Liver (tissue), 9 donors: Measurements from ENCODE around the gene PPP3CA. TPM values are rescaled to one million over a fixed set of nuclear protein-coding genes. Genes with fewer than 3 reads are reported as not detected.

Experiments used
- DNase-seq: peaks from one replicate; pipeline ENCODE4 v3.0.0-alpha.2; 2017; ENCODE audit warnings: low spot score
- H3K27ac ChIP-seq, 2 donors: one replicate each; pipeline ENCODE4 v1.7.0; 2013; ENCODE audit warnings: inconsistent platforms in 2 of 2, low read length in 2 of 2, control low read depth in 1 of 2, low read depth in 1 of 2, mild to moderate bottlenecking in 1 of 2
- H3K27me3 ChIP-seq, 4 donors: one replicate each; pipeline versions ENCODE4 v1.6.1 to v1.7.0; 2013; ENCODE audit warnings: low read length in 3 of 4, inconsistent platforms in 1 of 4, mild to moderate bottlenecking in 1 of 4, moderate library complexity in 1 of 4; ENCODE audit not compliant: control insufficient read depth in 4 of 4, insufficient read depth in 4 of 4
- H3K36me3 ChIP-seq, 4 donors: one replicate each; pipeline versions ENCODE4 v1.6.1 to v1.7.0; 2013; ENCODE audit warnings: low read length in 3 of 4, mild to moderate bottlenecking in 3 of 4, low read depth in 1 of 4, moderate library complexity in 1 of 4; ENCODE audit not compliant: control insufficient read depth in 4 of 4, insufficient read depth in 3 of 4
- H3K4me1 ChIP-seq, 4 donors: one replicate each; pipeline versions ENCODE4 v1.6.1 to v1.7.0; 2013; ENCODE audit warnings: low read length in 3 of 4, mild to moderate bottlenecking in 3 of 4, moderate library complexity in 1 of 4; ENCODE audit not compliant: control insufficient read depth in 4 of 4, insufficient read depth in 4 of 4
- H3K4me3 ChIP-seq, 3 donors: one replicate each; pipeline versions ENCODE4 v1.6.1 to v1.7.0; 2013; ENCODE audit warnings: low read length in 3 of 3, control low read depth in 1 of 3, low read depth in 1 of 3, mild to moderate bottlenecking in 1 of 3
- H3K9ac ChIP-seq, 2 donors: one replicate each; pipeline ENCODE4 v1.7.0; 2013; ENCODE audit warnings: low read length in 2 of 2, mild to moderate bottlenecking in 2 of 2, moderate library complexity in 2 of 2, control low read depth in 1 of 2, low read depth in 1 of 2
- H3K9me3 ChIP-seq, 4 donors: one replicate each; pipeline versions ENCODE4 v1.6.1 to v1.7.0; 2013; ENCODE audit warnings: low read length in 3 of 4; ENCODE audit not compliant: control insufficient read depth in 4 of 4
- EGR1 ChIP-seq, 2 donors: IDR thresholded peaks; 2 replicates each; pipeline ENCODE4 v1.6.1; 2016 to 2018; ENCODE audit warnings: antibody characterized with exemption in 2 of 2, low read depth in 2 of 2
- FOXA1 ChIP-seq: IDR thresholded peaks from 2 replicates; pipeline ENCODE4 v1.6.1; 2016; ENCODE audit warnings: antibody characterized with exemption
- FOXA2 ChIP-seq: IDR thresholded peaks from 2 replicates; pipeline ENCODE4 v1.6.1; 2016; ENCODE audit warnings: antibody characterized with exemption
- GABPA ChIP-seq, 2 donors: IDR thresholded peaks in 1 of 2; conservative IDR thresholded peaks in 1 of 2; 2 replicates each; pipeline ENCODE4 v1.6.1; 2016; ENCODE audit warnings: antibody characterized with exemption in 2 of 2, mild to moderate bottlenecking in 1 of 2, moderate library complexity in 1 of 2
- HNF4A ChIP-seq, 2 donors: conservative IDR thresholded peaks; 2 replicates each; pipeline ENCODE4 v1.6.1; 2016; ENCODE audit warnings: antibody characterized with exemption in 2 of 2, mild to moderate bottlenecking in 2 of 2
- JUND ChIP-seq, 2 donors: IDR thresholded peaks; 2 replicates each; pipeline ENCODE4 v1.6.1; 2016; ENCODE audit warnings: antibody characterized with exemption in 2 of 2
- NR2F2 ChIP-seq: IDR thresholded peaks from 2 replicates; pipeline ENCODE4 v1.6.1; 2016; ENCODE audit warnings: antibody characterized with exemption
- RAD21 ChIP-seq, 2 donors: IDR thresholded peaks; 2 replicates each; pipeline ENCODE4 v1.6.1; 2016; ENCODE audit warnings: antibody characterized with exemption in 2 of 2, mild to moderate bottlenecking in 2 of 2
- RXRA ChIP-seq, 2 donors: IDR thresholded peaks; 2 replicates each; pipeline ENCODE4 v1.6.1; 2017 to 2018; ENCODE audit warnings: antibody characterized with exemption in 2 of 2, mild to moderate bottlenecking in 1 of 2
- SP1 ChIP-seq: IDR thresholded peaks from 2 replicates; pipeline ENCODE4 v1.6.1; 2018; ENCODE audit warnings: antibody characterized with exemption, mild to moderate bottlenecking
- TAF1 ChIP-seq: conservative IDR thresholded peaks from 2 replicates; pipeline ENCODE4 v1.6.1; 2016; ENCODE audit warnings: antibody characterized with exemption, mild to moderate bottlenecking
- YY1 ChIP-seq: IDR thresholded peaks from 2 replicates; pipeline ENCODE4 v1.6.1; 2016; ENCODE audit warnings: antibody characterized with exemption, mild to moderate bottlenecking
- WGBS: extraction: QIAGEN DNeasy Blood & Tissue Kit; methylation state at CpG from one replicate; pipeline ENCODE4 v1.1.7; 2013; 5-methylcytosine and 5-hydroxymethylcytosine counted together
- polyA plus RNA-seq, 2 donors: library from polyadenylated mRNA; stranded (reverse) in 1 of 2; unstranded in 1 of 2; fragments of 200-250 nt in 1 of 2; fragments of >200 nt in 1 of 2; fragmentation: Nextera tagmentation in 1 of 2; extraction: Ambion mirVana in 1 of 2; gene quantifications; one replicate each; pipeline versions ENCODE4 v1.2.1 to v1.2.3, GENCODE V29; 2013 to 2015
- total RNA-seq, 2 donors: library from RNA; depleted of rRNA; stranded (reverse); fragments of >200 nt; gene quantifications; one replicate each; pipeline ENCODE4 v1.2.3, GENCODE V29; 2014
- TF ChIP-seq, protein P1 (sequence below): IDR thresholded peaks from 2 replicates; pipeline ENCODE4 v1.6.1; 2016; ENCODE audit warnings: antibody characterized with exemption
- TF ChIP-seq, protein P2 (sequence below): fragments of 150-350 bp; IDR thresholded peaks from 2 replicates; pipeline ENCODE4 v1.5.1; 2017; ENCODE audit warnings: improper control_type of control experiment, low read depth, low read length; ENCODE audit not compliant: missing input control
- TF ChIP-seq, protein P3 (sequence below): IDR thresholded peaks from 2 replicates; pipeline ENCODE4 v1.6.1; 2016; ENCODE audit warnings: antibody characterized with exemption, mild to moderate bottlenecking
- TF ChIP-seq, protein P4 (sequence below): IDR thresholded peaks from 2 replicates; pipeline ENCODE4 v1.6.1; 2016; ENCODE audit warnings: antibody characterized with exemption
- donor health status: healthy.
- donor health status: healthy.
- donor health status: healthy.
- donor health status: healthy.
- donor health status: healthy.

PPP3CA gene
- total and polyA plus RNA-seq, 4 donors = 3.6 to 18.2 (median 14.2) TPM

DNA sequence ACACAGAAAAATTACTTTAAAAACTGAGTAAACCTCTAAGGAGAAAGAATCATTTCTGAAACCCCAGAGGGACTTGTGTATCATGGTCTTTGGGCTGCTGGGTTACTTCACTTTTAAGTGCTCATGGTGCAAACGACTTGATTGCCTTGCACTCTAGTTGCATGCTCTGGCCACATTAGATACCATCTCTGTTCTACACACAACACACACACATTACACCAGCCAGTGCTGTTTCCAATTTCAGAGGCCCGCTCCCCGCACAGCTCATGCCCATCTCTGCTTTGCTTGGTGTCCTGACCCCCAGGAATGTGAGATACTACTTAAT lies 2.1 kb downstream of the PPP3CA start:
- WGBS = 54% methylated on average over 3 of the region's 3 CpGs
- H3K4me3 ChIP-seq = peak overlapping the region in 2 of 3 donors; percentile 82 to 96

DNA sequence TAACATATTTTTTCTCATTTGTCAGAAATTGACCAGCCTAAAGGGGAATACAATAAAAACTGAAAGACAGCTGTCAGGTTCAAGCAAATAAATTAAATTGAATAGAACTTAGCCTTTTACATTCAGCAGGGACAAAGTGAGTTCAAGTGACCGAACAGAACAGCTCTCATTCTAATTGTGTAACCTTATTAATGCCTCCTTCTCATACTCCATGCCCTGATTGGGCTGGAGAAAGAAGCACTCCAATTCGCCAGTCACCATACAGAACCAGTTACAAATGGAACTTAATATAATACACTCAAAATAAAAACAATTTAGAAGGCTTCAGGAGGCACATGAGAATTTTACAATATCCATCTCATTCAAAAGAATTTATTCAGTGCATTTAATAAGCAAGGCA lies 8.0 kb downstream of the PPP3CA start:
- Histone ChIP-seq H3K4me3 (no peak overlapping the region), H3K4me1 (no peaks in the 10 kb centered on the region), H3K9ac (no peak overlapping the region), H3K27me3 (no peaks in the 10 kb centered on the region), H3K9me3 (no peaks in the 10 kb centered on the region), H3K27ac (no peak overlapping the region), H3K36me3 (no peaks in the 10 kb centered on the region)
- 96% methylated on average over 2 of the region's 2 CpGs for WGBS
- DNase-seq = no peak
- TF ChIP-seq, protein P1, sequence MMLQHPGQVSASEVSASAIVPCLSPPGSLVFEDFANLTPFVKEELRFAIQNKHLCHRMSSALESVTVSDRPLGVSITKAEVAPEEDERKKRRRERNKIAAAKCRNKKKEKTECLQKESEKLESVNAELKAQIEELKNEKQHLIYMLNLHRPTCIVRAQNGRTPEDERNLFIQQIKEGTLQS = no peak
- TF ChIP-seq RXRA (IDR thresholded peaks at IDR 0.05) (no peak), YY1 (no peak), JUND (IDR thresholded peaks at IDR 0.05) (no peak), FOXA1 (no peak), HNF4A (conservative IDR thresholded peaks at IDR 0.05) (no peak), GABPA (IDR thresholded peaks at IDR 0.05 in 1 of 2, conservative IDR thresholded peaks at IDR 0.05 in 1 of 2) (no peak)
- TF ChIP-seq, protein P2, sequence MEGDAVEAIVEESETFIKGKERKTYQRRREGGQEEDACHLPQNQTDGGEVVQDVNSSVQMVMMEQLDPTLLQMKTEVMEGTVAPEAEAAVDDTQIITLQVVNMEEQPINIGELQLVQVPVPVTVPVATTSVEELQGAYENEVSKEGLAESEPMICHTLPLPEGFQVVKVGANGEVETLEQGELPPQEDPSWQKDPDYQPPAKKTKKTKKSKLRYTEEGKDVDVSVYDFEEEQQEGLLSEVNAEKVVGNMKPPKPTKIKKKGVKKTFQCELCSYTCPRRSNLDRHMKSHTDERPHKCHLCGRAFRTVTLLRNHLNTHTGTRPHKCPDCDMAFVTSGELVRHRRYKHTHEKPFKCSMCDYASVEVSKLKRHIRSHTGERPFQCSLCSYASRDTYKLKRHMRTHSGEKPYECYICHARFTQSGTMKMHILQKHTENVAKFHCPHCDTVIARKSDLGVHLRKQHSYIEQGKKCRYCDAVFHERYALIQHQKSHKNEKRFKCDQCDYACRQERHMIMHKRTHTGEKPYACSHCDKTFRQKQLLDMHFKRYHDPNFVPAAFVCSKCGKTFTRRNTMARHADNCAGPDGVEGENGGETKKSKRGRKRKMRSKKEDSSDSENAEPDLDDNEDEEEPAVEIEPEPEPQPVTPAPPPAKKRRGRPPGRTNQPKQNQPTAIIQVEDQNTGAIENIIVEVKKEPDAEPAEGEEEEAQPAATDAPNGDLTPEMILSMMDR = no peak
- TF ChIP-seq, protein P3, sequence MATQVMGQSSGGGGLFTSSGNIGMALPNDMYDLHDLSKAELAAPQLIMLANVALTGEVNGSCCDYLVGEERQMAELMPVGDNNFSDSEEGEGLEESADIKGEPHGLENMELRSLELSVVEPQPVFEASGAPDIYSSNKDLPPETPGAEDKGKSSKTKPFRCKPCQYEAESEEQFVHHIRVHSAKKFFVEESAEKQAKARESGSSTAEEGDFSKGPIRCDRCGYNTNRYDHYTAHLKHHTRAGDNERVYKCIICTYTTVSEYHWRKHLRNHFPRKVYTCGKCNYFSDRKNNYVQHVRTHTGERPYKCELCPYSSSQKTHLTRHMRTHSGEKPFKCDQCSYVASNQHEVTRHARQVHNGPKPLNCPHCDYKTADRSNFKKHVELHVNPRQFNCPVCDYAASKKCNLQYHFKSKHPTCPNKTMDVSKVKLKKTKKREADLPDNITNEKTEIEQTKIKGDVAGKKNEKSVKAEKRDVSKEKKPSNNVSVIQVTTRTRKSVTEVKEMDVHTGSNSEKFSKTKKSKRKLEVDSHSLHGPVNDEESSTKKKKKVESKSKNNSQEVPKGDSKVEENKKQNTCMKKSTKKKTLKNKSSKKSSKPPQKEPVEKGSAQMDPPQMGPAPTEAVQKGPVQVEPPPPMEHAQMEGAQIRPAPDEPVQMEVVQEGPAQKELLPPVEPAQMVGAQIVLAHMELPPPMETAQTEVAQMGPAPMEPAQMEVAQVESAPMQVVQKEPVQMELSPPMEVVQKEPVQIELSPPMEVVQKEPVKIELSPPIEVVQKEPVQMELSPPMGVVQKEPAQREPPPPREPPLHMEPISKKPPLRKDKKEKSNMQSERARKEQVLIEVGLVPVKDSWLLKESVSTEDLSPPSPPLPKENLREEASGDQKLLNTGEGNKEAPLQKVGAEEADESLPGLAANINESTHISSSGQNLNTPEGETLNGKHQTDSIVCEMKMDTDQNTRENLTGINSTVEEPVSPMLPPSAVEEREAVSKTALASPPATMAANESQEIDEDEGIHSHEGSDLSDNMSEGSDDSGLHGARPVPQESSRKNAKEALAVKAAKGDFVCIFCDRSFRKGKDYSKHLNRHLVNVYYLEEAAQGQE = no peak

More for the DNA sequence above, 2.1 kb downstream of the PPP3CA start:
- H3K9ac ChIP-seq = no peak overlapping the region
- peaks cover 1 to 25% (median 15%) of the 10 kb centered on the region in 4 donors for H3K4me1 ChIP-seq
- H3K9me3 ChIP-seq = no peaks in the 10 kb centered on the region
- H3K36me3 ChIP-seq = no peaks in the 10 kb centered on the region
- H3K27ac ChIP-seq = peak overlapping the region in 1 of 2 donors; percentile 48
- H3K27me3 ChIP-seq = no peaks in the 10 kb centered on the region
- DNase-seq = no peak
- TF ChIP-seq HNF4A (conservative IDR thresholded peaks at IDR 0.05) = no peak
- no peak for TF ChIP-seq FOXA2
- no peak for TF ChIP-seq RAD21 (IDR thresholded peaks at IDR 0.05)
- TF ChIP-seq, protein P4, sequence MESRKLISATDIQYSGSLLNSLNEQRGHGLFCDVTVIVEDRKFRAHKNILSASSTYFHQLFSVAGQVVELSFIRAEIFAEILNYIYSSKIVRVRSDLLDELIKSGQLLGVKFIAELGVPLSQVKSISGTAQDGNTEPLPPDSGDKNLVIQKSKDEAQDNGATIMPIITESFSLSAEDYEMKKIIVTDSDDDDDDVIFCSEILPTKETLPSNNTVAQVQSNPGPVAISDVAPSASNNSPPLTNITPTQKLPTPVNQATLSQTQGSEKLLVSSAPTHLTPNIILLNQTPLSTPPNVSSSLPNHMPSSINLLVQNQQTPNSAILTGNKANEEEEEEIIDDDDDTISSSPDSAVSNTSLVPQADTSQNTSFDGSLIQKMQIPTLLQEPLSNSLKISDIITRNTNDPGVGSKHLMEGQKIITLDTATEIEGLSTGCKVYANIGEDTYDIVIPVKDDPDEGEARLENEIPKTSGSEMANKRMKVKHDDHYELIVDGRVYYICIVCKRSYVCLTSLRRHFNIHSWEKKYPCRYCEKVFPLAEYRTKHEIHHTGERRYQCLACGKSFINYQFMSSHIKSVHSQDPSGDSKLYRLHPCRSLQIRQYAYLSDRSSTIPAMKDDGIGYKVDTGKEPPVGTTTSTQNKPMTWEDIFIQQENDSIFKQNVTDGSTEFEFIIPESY = no peak
- TF ChIP-seq NR2F2 = no peak
- TF ChIP-seq SP1 = no peak
- no peak for TF ChIP-seq TAF1
- no peak for TF ChIP-seq RXRA (IDR thresholded peaks at IDR 0.05)
- TF ChIP-seq EGR1 (IDR thresholded peaks at IDR 0.05; ENCODE audit: low read depth in 2 of 2) = no peak
- no peak for TF ChIP-seq GABPA (IDR thresholded peaks at IDR 0.05 in 1 of 2, conservative IDR thresholded peaks at IDR 0.05 in 1 of 2)
- TF ChIP-seq, protein P3 = no peak
- no peak for TF ChIP-seq YY1
- TF ChIP-seq, protein P1 = no peak
- TF ChIP-seq FOXA1 = no peak
